CD1c-positive myeloid dendritic cell (primary cell): Measurements from ENCODE around the gene AP2A1.

Experiments used
- DNase-seq: peaks from one replicate; pipeline ENCODE4 v3.0.0-alpha.2; 2016; ENCODE audit errors: extremely low spot score

AP2A1 gene

DNA sequence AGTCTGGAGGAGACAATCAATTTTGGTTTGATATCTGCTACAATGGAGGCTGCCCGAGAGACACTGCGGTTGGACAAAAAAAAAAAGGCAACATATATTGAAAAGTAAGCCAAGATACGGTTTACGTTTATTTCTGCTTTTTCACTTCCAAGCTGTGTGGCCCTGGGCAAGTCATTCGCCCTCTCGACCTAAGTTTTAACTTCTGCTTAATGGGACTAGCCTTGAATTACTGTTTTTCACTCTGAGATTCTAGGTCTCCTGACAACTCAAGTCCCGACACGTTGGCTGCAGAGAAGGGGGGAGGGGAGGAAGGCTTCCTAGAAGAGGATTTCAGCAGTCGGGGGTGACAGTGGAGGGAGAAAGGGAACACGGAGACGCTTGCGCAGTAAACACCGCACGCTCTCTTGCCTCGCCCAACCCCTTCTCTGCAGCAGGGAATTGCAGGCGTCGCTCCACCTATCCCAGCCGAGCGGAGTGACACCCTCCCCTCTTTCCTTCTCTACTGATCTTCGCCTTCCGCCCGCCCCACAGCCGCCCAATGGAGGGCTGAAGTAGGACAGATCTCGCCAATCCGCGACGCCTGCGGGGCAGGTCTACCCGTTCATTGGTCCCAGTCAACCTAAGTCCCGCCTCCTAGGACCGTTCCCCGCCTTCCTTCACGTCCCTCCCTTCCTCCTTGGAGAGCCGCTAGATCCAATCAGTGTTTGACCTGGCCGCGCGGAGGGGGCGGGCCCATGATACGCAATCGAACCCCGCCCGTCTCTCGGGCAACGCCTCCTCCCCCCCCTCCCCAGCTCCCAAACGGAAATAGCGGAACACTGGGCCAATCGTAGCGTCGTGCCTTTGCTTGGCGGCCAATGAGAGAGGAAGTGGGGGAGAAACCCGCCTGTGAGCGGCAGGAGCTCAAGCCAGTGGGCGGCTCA is 533 bp upstream of the AP2A1 start:
- DNase-seq, result peak; percentile 99

DNA sequence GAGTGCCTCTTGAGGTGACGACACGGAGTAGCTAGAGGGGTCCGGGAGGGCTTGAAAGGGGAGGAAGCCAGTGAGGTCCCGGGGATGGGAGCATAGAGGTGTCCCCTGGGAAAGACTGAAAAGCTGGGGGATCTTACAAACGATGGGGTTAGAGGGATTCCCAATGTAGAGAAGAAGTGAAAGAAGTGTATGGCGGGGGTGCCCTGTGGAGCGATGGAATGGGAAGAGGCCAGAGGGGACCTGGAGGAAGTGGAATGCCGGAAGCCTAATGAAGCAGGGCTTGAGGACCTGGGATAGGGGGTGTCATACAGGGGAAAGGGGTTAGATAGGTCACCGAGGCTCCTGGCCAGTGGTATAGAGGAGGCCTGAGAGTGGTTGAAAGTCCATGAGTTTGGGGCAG is 580 bp downstream of the AP2A1 start:
- DNase-seq, result no peak

DNA sequence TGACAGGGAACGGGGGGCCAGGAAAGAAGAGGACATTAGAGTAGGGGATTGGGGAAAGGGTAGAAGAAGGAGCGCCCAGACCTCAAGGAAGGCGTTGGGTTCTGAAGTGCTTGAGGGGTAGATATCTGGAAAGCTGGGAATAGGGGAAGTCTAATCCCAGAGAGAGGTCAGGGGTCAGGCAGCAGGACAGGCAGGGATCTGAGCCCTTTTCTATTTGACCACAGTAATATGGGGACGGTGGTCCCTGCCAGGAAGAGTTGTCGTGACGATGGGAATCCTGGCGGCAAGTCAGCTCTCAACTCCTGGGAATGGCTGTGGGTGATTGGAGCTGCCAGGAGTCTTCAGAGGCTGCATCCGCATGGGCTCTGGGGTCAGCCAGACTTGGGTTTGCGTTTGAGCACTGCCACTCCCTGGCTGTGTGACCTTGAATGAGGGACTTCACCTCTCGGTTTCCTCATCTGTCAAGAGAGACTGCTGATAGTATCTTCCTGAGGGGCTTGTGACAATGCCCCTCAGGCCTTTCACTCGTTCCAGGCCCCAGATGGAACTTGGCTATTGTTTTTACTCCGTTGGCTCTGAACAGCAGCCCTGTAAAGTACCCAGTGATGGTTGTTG is 1.3 kb downstream of the AP2A1 start:
- DNase-seq, result no peak

DNA sequence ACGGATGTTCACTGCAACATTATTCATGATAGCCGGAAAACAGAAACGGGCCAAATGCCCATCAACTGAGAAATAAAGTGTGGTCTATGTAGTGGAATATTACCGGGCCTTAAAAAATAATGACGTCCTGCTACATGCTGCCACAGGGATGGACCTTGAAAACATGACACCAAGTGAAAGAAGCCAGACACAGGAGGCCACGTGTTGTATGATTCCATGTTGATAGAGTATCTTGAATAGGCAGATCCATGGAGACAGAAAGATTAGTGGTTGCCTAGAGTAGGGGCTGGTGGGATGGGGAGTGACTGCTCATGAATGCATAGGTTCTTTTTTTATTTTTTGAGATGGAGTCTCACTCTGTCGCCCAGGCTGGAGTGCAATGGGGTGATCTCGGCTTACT is 3.7 kb downstream of the AP2A1 start:
- DNase-seq, result no peak

DNA sequence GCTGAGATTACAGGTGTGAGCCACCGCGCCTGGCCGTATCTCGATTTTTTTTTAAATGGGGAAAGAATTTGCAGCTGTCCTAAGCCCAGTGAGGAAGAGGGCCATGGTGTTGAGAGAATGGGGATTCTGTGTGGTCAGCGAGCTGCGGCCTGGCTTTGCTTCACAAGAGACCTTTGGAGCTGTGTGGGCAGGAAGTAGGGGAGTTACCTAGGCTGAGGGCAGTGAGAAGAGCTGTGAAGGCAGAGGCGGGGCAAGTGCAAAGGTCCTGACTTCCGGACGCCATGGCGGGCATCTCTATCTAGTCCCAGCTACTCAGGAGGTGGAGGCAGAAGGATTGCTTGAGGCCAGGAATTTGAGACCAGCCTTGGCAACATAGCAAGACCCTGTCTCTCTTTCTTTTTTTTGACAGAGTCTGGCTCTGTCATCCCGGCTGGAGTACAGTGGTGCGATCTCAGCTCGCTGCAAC is 4.9 kb downstream of the AP2A1 start:
- DNase-seq, result no peak

DNA sequence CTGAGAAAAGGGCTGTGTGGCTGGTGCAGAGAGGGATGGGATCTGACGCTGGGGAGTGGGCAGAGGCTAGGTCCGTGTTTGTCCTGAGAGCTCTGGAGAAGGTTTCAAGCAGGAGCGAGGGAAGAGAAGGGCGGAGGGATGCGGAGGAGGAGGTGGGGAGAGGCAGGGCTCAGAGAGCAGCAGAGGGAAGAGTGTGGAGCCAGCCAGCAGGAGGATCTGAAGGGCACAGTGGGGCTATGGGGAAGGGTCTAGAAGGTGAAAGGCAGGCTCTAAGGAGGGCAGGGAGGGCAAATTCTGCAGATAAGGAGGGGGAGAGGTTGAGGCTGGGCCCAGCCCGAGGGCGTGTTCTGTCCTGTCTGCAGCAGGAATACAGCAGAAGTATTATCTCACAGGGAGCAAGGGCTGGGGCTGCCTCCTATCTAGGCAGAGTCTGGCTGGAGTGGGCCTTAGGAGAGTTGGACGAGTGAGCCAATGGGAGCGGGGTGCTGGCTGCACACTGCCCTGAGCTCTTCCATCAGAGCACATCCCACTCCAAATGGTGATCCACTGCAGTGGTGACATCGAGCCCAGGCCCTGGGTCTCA is 6.1 kb downstream of the AP2A1 start:
- DNase-seq, result no peak

DNA sequence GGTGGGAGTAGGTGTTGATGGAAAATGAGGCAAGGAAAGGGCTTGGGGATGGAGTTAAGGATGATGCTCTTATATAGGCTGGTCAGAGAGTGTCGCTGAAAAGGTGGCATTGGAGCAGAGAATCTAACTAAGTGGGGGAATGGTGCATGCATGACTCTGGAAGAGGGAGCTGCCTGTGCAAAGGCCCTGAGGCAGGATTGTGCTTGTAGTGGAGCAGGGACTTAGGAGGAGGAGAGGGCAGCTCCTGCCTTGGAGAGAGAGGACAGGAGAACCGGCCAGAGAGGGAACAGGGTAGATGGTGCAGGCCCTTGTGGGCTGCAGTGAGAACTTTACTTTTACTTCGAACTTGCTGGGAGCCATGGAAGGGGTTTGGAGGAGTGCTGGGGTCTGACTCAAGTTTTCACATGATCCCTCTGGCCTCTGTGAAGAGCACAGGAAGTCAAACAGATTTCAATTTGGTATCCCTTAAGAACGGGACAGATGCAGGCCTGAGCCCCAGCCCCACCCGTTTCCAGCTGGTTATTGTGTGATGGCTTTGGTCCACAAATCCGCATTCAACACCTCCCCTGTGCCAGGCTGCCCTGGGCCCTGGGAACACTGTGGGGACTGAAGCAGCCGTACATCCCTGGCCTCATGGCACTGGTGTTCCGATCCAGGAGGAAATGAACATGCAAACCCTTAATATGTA is 7.0 kb downstream of the AP2A1 start:
- no peak for DNase-seq

DNA sequence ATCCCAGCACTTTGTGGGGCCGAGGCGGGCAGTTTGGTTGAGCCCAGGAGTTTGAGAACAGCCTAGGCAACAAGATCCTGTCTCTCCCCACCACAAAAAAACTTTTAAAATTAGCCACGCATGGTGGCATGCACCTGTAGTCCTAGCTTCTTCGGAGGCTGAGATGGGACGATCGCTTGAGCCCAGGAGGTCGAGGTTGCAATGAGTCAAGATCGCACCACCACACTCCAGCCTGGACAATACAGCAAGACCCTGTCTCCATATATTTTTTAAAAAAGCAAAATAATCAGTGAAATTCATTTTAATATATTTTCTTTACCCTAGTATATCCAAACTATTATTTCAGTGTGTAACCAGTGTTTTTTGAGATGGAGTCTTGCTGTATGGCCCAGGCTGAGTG is 8.2 kb downstream of the AP2A1 start:
- DNase-seq, result no peak

DNA sequence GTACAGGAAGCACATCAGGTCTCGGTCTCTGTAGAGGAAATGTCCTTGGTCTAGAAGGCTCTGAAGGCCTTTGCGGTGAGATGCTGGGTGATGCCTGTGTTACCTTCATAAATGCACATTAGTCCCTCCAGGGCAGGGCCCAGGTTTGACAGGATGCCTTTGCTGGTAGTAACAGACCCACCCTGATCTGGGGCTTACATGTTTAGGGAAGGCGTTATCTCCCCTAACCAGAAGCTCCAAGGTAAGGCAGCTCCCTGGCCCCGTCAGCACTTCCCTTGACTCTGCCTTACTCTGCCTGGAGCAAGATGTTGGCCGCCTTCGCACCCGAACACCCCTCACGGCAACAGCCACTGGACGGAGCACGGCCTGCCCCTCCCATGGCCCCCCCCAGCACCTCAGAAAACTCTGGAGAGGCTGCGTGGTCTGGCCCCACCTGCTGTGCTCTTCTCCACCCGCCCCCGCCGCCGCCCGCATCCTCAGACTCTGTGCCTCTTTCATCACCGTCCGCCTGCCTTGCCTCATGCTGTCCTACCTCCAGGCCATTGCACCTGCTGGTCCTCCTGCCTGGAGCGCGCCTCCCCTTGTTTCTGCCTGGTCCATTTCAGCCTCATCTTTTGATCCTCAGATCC is 9.1 kb downstream of the AP2A1 start:
- DNase-seq, result no peak

DNA sequence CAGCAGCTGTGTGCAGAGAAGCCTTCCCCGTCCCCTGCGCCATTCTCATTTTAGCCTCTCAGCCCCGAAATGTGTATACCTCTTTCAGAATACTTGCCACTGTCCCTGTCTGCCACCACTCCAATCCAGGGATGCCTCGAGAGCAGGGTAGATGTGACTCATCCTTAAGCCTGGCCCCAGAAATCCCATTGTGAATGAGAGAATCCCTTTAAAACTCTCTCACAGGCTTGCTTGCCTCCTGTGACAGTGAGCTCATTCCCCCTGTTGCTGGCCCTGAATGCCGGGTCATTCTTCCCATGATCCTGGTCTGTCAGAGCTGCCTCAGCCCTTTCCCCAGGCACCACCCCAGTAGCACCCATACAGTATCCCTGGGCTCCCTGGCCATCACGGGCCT is 9.6 kb downstream of the AP2A1 start:
- no peak for DNase-seq

DNA sequence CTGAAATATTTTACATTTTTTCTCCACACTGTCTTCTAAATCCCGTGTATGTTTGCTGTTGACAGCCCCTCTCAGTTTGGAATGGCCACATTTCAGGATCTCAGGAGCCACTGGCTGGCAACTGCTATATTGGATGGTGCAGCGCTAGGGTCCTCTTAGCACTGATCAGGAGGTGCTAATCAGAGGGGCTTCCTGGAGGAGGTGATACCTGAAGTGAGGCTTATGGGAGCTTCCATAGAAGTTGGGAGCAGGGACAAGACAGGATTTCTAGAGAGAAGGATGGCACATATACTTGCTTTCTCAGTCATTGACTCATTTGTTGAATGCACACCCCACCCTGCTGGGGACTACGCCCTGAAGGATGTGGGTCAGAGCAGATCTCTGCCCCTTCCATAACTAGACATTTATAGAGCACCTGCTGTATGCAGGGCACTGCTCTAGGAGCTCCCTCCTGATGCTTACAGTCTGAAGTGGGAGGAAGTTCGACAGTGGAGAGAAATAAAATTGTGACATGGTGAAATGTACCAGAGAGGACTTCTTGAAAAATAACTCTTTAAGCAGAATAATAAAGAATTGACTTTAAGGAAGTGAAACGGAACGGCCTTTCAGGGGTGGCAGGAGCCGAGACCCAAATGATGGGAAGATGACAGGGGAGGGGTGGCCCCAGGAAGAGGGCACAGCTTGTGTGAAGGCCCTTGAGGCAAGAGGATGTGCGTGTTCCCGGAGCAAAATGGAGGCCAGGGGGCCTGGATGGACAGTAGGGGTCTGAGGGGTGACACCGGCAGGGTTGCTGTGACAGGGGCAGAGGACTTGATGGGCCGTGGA is 13.1 kb downstream of the AP2A1 start:
- DNase-seq, result peak; percentile 69

DNA sequence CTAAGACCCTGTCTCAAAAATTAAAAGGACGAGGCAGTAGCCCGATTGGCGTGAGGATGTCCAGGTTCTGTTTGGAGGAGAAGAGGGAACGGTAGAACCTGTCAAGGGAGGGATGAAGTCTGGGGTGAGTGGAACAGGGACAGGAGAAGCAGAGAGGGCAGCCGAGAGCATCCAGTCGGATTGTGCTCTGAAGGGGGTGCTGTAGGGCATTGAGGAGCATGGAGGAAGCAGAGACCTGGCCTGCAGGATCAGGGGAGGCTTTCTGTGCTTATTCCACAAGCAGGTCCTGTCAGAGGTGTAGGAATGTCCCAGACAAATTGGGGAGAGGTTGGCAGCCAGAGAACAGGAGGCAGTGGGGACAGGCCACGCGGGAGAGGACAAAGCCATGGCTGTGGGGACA is 14.1 kb downstream of the AP2A1 start:
- no peak for DNase-seq

DNA sequence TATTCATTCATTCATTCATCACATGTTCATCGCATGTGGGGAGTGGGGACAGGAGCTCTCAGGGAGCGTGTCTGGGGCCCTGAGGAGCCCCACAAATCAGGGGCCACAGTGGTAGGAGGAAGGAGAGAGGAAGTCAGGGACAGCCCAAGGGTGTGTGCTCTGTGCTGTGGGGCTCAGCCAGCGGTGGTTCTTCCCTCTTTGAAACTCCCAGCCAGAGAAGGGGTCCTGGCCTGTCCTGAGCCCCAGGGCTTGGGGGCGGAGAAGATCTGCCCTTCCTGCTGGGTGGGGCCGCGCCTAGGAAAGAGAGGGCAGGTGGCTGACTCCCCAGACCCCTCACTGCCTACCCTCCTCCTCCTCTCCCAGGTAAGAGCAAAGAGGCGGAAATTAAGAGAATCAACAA is 14.6 kb downstream of the AP2A1 start:
- DNase-seq, result no peak

DNA sequence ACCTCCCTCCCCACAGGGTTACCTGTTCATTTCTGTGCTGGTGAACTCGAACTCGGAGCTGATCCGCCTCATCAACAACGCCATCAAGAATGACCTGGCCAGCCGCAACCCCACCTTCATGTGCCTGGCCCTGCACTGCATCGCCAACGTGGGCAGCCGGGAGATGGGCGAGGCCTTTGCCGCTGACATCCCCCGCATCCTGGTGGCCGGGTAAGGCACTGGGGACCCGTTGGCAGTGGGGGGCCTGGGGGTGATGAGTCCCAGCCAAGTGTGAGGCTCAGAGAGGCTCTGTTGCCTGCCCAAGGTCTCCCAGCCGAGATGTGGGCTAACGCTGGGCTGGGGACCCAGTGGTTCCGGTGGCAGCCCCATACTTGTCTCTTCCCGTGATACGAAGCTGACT is 15.7 kb downstream of the AP2A1 start:
- no peak for DNase-seq

DNA sequence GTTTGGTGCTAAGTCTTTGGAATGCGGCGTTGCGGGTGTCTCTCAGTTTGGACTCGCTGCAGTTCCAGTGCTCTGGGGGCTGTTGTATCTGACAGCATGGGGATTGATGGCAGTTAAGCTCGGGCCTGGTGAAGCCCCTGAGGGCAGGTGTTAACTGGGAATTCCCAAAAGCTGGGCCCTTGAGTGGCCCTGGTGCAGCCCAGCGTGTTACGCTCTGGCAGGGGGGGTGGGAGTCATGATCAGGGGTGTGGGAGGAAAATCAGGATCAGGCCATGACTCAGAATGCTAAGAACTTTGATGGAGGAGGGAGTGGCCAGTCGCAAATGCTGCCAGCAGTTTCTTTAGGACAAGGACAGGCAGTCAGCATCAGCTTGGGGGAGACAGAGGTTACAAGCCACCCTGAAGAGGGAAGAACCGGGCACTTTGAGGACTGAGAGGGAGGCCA is 19.6 kb downstream of the AP2A1 start:
- DNase-seq, result no peak

DNA sequence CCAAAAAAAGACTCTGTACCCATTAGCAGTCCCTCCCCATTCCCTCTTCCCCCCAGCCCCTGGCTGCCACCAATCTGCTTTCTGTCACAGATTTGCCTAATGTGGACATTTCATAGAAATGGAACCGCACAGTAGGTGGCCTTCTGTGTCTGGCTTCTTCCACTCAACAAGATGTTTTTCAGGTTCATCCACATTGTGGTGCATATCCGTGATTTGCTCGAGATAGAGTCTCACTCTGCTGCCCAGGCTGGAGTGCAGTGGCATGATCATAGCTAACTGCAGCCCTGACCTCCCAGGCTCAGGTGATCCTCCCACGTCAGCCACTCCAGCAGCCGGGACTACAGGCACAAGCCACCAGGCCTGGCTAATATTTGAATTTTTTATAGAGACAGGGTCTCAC is 20.9 kb downstream of the AP2A1 start:
- no peak for DNase-seq

DNA sequence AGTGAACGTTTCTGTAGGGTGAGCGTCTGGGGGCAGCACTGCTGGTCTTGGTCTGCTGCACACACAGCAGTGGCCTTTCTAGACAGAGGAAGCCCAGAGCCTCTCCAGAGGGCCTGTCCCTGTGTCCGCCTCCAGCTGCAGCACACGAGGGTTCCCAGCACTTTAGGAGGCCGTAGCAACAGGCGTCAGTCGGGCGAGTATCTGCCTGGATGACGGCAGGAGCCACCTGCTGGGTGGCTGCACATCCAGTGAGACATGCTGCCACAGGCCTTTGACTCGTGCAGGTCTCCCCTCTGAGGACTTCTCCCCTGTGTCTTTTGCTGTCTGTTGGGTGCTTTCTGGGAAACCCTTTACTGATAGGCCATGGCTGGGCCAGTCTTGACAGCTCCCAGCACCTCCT is 22.1 kb downstream of the AP2A1 start:
- DNase-seq, result no peak

DNA sequence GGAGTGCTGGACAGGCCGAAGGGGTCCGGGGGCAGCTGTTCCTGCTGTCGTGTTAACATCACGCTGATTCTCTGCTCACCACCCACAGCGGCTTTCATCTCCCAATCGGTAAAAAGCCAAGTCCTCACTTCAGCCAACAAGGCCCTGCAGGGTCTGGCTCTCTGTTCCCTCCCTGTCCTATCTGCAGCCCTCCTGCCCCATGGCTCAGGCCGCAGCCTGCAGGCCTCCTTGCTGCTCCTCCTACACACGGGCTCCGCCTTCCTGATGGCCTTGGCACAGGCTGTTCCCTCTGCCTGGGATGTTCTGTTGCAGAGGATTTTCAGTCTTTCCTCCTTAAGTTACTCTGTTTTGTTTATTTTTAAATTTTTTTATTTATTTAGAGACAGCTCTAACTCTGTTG is 24.1 kb downstream of the AP2A1 start:
- no peak for DNase-seq

DNA sequence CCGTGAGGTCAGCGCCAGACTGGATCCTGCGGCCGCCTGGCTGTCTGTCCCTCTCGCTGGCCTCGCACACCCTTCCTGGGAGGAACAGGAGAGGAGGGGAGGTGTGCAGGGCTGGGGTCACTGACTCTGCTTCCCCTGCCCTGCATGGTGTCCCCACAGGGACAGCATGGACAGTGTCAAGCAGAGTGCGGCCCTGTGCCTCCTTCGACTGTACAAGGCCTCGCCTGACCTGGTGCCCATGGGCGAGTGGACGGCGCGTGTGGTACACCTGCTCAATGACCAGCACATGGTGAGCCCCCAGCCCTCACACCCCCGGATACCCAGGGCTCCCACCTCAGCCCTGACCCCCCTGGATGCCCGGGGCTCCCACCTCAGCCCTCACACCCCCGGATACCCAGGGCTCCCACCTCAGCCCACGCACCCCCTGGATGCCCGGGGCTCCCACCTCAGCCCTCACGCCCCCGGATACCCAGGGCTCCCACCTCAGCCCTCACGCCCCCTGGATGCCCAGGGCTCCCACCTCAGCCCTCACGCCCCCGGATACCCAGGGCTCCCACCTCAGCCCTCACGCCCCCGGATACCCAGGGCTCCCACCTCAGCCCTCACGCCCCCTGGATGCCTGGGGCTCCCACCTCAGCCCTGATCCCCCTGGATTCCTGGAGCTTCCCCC is 25.1 kb downstream of the AP2A1 start:
- DNase-seq, result no peak

DNA sequence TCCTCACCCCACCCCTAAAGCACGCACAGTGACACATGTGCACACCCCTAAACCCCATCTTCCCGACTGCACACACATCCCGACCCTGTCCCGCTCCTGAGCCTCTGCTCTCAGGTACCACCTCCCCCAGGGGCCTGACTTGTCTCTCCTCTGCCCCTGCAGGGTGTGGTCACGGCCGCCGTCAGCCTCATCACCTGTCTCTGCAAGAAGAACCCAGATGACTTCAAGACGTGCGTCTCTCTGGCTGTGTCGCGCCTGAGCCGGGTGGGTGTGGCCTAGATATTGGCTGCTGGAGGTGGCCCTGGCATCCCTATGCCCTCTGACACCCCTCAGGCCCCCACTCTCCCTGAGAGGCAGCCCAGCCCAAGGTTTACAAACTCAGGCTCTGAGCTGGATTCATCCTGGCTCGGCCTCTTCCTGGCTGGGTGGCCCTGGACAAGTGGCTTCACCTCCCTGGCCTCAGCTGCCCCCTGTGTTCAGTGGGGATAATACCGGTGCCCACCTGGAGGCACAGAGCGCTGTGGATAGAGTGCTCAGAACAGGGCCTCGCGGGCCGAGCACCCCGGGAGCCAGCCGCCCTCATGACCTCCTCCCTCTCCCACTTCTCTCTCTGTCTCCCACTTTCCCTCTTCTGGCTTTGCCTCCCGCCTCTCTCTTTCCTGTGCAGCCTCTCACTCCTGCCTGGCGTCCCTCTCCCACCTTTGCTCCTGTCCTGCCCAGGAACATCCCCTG is 26.2 kb downstream of the AP2A1 start:
- no peak for DNase-seq
